OCI-M2 (cell line): ENCODE results near the gene NINJ2.
A peak's percentile ranks its signal among the peaks of the same experiment; 100 is the strongest.

Source experiments
- DNase-seq: peaks from one replicate; lab custom pipeline; 2025; ENCODE audit not compliant: unreplicated experiment; lab: John Stamatoyannopoulos, UW

NINJ2 gene

GRCh38 chr12:617304-617915, 45.8 kb downstream of the NINJ2 start:
- DNase-seq, result no peak

GRCh38 chr12:615620-616019, 47.6 kb downstream of the NINJ2 start:
- no peak for DNase-seq

- DNase-seq, result no peak
These were observed 48.8 kb downstream of the NINJ2 start for GRCh38 chr12:614411-614970.

GRCh38 chr12:613996-614395, 49.2 kb downstream of the NINJ2 start:
- no peak for DNase-seq

- no peak for DNase-seq
These were observed 50.4 kb downstream of the NINJ2 start for GRCh38 chr12:612886-613285.

GRCh38 chr12:612293-612692, 51.0 kb downstream of the NINJ2 start:
- no peak for DNase-seq

GRCh38 chr12:611721-612120, 51.5 kb downstream of the NINJ2 start:
- DNase-seq, result no peak

GRCh38 chr12:608921-609320, 54.3 kb downstream of the NINJ2 start:
- no peak for DNase-seq

GRCh38 chr12:608413-608812, 54.8 kb downstream of the NINJ2 start:
- DNase-seq, result no peak

GRCh38 chr12:607541-608001, 55.7 kb downstream of the NINJ2 start:
- no peak for DNase-seq

- DNase-seq, result no peak
These were observed 58.3 kb downstream of the NINJ2 start for GRCh38 chr12:604956-605355.

- DNase-seq, result no peak
These were observed 60.6 kb downstream of the NINJ2 start for GRCh38 chr12:602700-603068.

- DNase-seq, result no peak
These were observed 61.1 kb downstream of the NINJ2 start for GRCh38 chr12:601976-602699.

- DNase-seq, result no peak
These were observed 63.5 kb downstream of the NINJ2 start for GRCh38 chr12:599756-600155.

- DNase-seq, result no peak
These were observed 65.2 kb downstream of the NINJ2 start for GRCh38 chr12:597926-598568.

GRCh38 chr12:593396-594270, 69.6 kb downstream of the NINJ2 start:
- no peak for DNase-seq

GRCh38 chr12:592024-592505, 71.2 kb downstream of the NINJ2 start:
- no peak for DNase-seq

- DNase-seq, result peak; percentile 86
These were observed 71.8 kb downstream of the NINJ2 start for GRCh38 chr12:591167-592023.

GRCh38 chr12:590206-590750, 73.0 kb downstream of the NINJ2 start:
- no peak for DNase-seq

GRCh38 chr12:588646-589045, 74.6 kb downstream of the NINJ2 start:
- no peak for DNase-seq
